Prostate gland (tissue), 2 donors: Measurements from ENCODE around the gene SPPL3. TPM values are rescaled to one million over a fixed set of nuclear protein-coding genes. Genes with fewer than 3 reads are reported as not detected.

Experiments used
- DNase-seq: peaks from one replicate; pipeline ENCODE4 v3.0.0-alpha.2; 2019; ENCODE audit warnings: low spot score
- H3K27ac ChIP-seq, 2 donors: fragments of 200-600 bp; sonication (generic); 2 replicates each; pipeline ENCODE4 v1.5.1; 2017 to 2019
- H3K27me3 ChIP-seq: fragments of 200-600 bp; sonication (generic); replicated peaks from 2 replicates; pipeline ENCODE4 v1.5.1; 2019; ENCODE audit not compliant: insufficient read depth
- H3K36me3 ChIP-seq, 2 donors: fragments of 200-600 bp; sonication (generic); 1 replicate in 1 of 2; 2 replicates in 1 of 2; pipeline versions ENCODE4 v1.5.1 to v1.8.1; 2017 to 2019
- H3K4me1 ChIP-seq: fragments of 200-600 bp; sonication (generic); replicated peaks from 2 replicates; pipeline ENCODE4 v1.5.1; 2019
- H3K4me3 ChIP-seq, 2 donors: fragments of 200-600 bp; sonication (generic); 2 replicates each; pipeline ENCODE4 v1.5.1; 2017 to 2019
- H3K9me3 ChIP-seq: fragments of 200-600 bp; sonication (generic); 2 replicates; pipeline ENCODE4 v1.5.1; 2017
- POLR2A ChIP-seq: fragments of 450-650 bp; IDR thresholded peaks from one replicate; pipeline ENCODE4 v1.6.1; 2016; ENCODE audit warnings: antibody characterized with exemption, mild to moderate bottlenecking
- POLR2AphosphoS5 ChIP-seq: sonication (generic); formaldehyde crosslinking; IDR thresholded peaks from one replicate; pipeline ENCODE4 v1.6.1; 2017; ENCODE audit warnings: antibody characterized with exemption
- WGBS: methylation state at CpG from one replicate; pipeline ENCODE4 v1.1.5; 2018; 5-methylcytosine and 5-hydroxymethylcytosine counted together
- intact Hi-C: fragments of 100-400 bp; cut with DNase I; formaldehyde crosslinking; loops from one replicate; pipeline ENCODE4 v1.14.2; 2022
- total RNA-seq, 2 donors: library from RNA; depleted of rRNA; stranded (reverse); fragments of >200 nt; gene quantifications; one replicate each; pipeline ENCODE4 v1.1.0, GENCODE V29; 2016
- TF ChIP-seq, protein P1 (sequence below), 4 experiments: fragments of 200-600 bp in 2 of 4; fragments of 450-650 bp in 2 of 4; sonication (generic) in 2 of 4; IDR thresholded peaks; 1 replicate in 3 of 4; 2 replicates in 1 of 4; pipeline ENCODE4 v1.5.1; 2016 to 2019; ENCODE audit warnings: antibody characterized with exemption in 4 of 4, mild to moderate bottlenecking in 2 of 4, moderate library complexity in 2 of 4

The SPPL3 gene
- total RNA-seq, 2 donors from 2014 or later = 36.0 to 37.1 TPM

DNA sequence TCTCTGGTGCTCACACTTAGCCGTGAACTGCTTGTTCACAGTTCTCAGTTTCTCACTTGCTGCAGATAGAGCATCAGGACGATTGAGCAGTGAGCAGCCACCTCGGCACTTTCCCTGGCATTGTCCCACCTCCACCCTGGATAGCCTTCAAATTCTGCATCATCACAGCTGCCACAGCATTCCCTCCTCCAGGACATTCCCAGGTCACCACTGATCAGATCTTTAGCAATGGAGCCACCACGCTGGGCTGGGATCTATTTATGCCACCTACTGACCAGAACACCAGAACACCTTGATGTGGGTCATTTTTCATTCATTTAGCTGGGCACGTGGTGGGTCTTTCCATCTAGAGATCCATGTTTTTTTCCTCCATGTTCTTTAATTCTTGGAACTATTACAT is 154.9 kb downstream of the SPPL3 start:
- intact Hi-C loops = no loop called here

DNA sequence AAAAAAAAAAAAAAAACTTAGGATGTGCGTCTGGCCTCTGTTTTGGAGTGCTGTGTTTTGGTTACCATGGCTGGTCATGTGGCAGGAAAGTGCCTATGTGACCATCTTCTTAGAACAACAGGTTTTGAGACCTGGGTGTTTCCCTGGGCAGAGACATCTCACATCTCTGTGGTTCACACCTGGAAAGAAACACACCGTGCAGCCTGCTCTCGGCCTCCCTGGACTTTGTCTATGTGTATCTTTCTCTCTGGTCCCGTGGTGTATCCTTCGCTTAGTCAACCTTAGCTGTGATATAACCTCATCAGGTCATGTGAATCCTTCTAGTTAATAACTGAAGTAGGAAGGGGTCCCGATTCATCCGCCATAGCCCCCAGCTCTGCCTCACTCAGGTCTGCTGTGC is 155.9 kb downstream of the SPPL3 start:
- intact Hi-C loops = no loop called here
- WGBS = 81% methylated on average over 7 of the region's 7 CpGs

More for the DNA sequence above, 154.9 kb downstream of the SPPL3 start:
- 67% methylated on average over 5 of the region's 5 CpGs for WGBS
- Histone ChIP-seq H3K4me1 (no peaks in the 10 kb centered on the region), H3K36me3 (no peaks in the 10 kb centered on the region), H3K9me3 (no peaks in the 10 kb centered on the region), H3K4me3 (no peak overlapping the region), H3K27ac (no peak overlapping the region), H3K27me3 (no peaks in the 10 kb centered on the region)
- no peak for DNase-seq
- TF ChIP-seq, protein P1, sequence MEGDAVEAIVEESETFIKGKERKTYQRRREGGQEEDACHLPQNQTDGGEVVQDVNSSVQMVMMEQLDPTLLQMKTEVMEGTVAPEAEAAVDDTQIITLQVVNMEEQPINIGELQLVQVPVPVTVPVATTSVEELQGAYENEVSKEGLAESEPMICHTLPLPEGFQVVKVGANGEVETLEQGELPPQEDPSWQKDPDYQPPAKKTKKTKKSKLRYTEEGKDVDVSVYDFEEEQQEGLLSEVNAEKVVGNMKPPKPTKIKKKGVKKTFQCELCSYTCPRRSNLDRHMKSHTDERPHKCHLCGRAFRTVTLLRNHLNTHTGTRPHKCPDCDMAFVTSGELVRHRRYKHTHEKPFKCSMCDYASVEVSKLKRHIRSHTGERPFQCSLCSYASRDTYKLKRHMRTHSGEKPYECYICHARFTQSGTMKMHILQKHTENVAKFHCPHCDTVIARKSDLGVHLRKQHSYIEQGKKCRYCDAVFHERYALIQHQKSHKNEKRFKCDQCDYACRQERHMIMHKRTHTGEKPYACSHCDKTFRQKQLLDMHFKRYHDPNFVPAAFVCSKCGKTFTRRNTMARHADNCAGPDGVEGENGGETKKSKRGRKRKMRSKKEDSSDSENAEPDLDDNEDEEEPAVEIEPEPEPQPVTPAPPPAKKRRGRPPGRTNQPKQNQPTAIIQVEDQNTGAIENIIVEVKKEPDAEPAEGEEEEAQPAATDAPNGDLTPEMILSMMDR (IDR thresholded peaks at IDR 0.05) = no peak
- TF ChIP-seq POLR2A = no peak
- TF ChIP-seq POLR2AphosphoS5 = no peak

DNA sequence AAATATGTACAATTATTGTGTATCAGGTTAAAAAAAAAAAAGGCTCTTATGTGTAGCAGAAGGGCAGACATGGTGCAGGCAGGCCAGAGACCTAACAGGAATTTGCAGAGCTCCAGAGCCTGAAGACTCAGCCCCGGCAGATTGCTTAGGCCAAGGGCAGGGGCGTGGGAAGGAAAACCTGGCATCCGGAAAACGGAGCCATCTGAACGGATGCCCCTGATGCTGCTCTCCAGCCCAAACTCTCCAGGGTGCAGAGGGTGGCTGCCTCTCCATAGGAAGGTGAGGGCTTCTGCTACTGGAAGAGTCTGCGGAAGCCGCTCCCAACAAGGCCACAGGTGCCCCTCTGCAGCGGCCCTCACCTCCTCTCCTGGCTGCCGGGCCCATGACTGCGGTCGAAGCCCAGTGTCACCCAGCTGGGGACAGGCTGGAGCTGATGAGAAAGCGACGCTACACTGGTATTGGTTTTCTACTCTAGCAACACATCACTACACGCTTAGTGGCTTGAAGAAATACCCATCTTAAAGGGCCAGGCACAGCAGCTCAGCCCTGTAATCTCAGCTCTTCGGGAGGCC is 159.2 kb downstream of the SPPL3 start:
- no peak overlapping the region for H3K4me3 ChIP-seq
- intact Hi-C loops = loop anchor here (5.0 kb wide), 1 partner anchor 207 kb away; no protein-coding TSS in a partner anchor
- H3K27ac ChIP-seq = no peak overlapping the region
- H3K36me3 ChIP-seq = no peaks in the 10 kb centered on the region
- no peaks in the 10 kb centered on the region for H3K4me1 ChIP-seq
- 92% methylated on average over 13 of the region's 15 CpGs for WGBS
- no peaks in the 10 kb centered on the region for H3K27me3 ChIP-seq
- no peak for DNase-seq
- H3K9me3 ChIP-seq = no peaks in the 10 kb centered on the region
- TF ChIP-seq POLR2A (no peak), POLR2AphosphoS5 (no peak)
- TF ChIP-seq, protein P1 (IDR thresholded peaks at IDR 0.05) = no peak

More for the DNA sequence above, 155.9 kb downstream of the SPPL3 start:
- H3K9me3 ChIP-seq = no peaks in the 10 kb centered on the region
- TF ChIP-seq POLR2AphosphoS5 (no peak), POLR2A (no peak)
- TF ChIP-seq, protein P1 (IDR thresholded peaks at IDR 0.05) = no peak
- no peak overlapping the region for H3K27ac ChIP-seq
- no peaks in the 10 kb centered on the region for H3K4me1 ChIP-seq
- no peak overlapping the region for H3K4me3 ChIP-seq
- DNase-seq = no peak
- no peaks in the 10 kb centered on the region for H3K27me3 ChIP-seq
- H3K36me3 ChIP-seq = no peaks in the 10 kb centered on the region

DNA sequence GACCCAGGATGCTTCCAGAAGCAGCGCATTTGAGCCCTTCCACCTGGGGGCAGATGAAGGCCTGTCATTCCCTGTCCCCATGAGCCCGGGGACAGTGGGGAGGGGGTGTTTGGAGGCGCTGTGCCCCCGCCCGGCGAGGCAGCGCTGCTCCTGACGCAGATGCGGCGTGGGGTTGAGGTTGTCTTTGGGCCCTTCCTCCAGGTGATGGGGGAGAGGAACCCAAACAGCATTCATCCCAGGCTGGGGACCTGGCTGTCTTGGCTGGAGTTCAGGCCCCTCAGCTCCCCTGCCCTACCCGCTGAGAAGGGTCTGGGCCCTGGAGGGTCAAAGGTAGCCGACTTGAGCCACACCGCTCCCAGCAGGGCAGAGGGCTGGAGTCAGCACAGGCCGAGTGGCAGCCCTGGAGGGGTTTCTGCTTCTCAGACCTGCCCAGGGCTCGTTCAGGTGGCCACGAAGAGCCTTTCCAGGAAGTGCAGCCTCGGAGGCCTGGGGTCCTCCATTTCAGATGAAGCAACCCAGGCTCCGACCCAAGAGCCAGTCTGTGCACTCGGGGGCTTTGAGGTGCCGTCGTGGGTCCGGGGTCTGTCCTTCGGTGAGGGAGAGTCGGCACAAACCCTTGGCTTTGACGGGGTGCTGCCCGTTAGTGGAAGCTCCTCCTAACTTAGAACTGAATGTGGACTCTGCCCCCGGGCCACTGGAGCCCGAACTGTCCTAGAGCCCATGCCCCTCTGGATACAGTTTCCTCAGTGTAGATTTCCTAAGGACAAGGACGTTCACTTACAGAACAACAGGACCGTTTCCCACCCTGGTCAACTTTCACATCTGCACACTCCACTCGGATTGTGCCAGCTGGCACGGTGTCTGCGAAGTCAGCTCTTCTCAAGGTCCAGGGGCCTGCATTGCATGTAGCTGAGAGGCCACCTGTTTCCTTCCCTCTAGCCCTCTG is 162.4 kb downstream of the SPPL3 start:
- Histone ChIP-seq H3K27me3 (no peaks in the 10 kb centered on the region), H3K27ac (no peak overlapping the region), H3K4me1 (no peaks in the 10 kb centered on the region), H3K4me3 (no peak overlapping the region), H3K9me3 (no peaks in the 10 kb centered on the region), H3K36me3 (no peaks in the 10 kb centered on the region)
- intact Hi-C loops = loop anchor here (5.0 kb wide), 1 partner anchor 211 kb away; no protein-coding TSS in a partner anchor
- TF ChIP-seq POLR2A = no peak
- TF ChIP-seq, protein P1 (IDR thresholded peaks at IDR 0.05) = no peak
- TF ChIP-seq POLR2AphosphoS5 = no peak
- 77% methylated on average over 30 of the region's 33 CpGs for WGBS
- DNase-seq = no peak
